Measurements from ENCODE around the gene BTK. TPM values are rescaled to one million over a fixed set of nuclear protein-coding genes. Genes with fewer than 3 reads are reported as not detected.

The BTK gene
- total RNA-seq (under 1 TPM; 0.48 to 0.60 TPM), polyA plus RNA-seq (not detected)

DNA sequence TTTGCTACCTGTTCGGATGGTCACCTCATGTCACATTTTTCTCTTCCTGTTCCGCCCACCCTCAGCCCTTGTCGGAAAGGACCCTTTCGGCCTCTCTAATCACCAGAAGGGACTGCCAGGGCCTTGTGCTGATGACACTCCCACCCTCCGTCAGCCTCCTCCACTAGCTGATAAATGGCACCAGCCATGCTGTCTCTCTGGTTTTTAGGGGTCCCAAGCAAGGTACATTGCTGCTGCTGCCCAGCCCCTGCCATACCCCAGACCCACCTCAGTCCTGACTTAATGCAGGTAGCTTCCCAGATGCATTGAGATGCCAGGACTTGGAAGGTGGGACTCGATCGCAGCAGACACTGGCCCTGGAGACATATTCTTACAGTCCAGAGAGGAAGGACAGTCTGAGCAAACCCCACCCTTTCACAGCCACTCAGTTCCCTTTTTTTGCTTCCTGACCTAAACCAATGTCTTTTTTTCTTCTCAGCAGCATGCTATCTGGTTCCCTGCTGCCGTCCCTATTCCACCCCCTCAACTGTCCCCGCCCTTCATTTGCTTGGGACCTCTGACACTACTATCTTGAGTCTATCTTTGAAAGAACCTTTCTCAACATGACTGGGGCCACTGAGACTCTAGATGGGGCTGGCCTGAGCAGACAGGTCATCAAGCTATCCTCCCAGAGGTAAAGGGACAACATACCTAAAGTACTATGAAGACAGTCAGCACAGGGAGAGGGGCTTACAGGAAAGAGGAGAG, at the start of gene BTK:
BTK (minus strand) TSS at position 397 of the 747 bp plus-strand sequence. CDS start 10,907 bp downstream, outside the sequence.
- ChIA-PET CTCF (no interaction called here), POLR2A (no interaction called here)
- Histone ChIP-seq H3K36me3 (ENCODE audit: insufficient read depth, low read length) (no peaks in the 10 kb centered on the region), H3K27me3 (ENCODE audit: insufficient read depth, low read length, poor library complexity, severe bottlenecking) (no peaks in the 10 kb centered on the region), H3K9me3 (ENCODE audit: low read length) (no peaks in the 10 kb centered on the region), H3K4me1 (ENCODE audit: insufficient read depth, low read length) (no peaks in the 10 kb centered on the region), H3K4me3 (ENCODE audit: low read length) (no peak within 1 kb of the TSS), H3K27ac (ENCODE audit: low read depth, low read length) (peak within 1 kb of the TSS; percentile 61)
- peaks cover under 1 to 5% (median 2%) of the 10 kb centered on the region in 3 donors for H3K4me1 Mint-ChIP-seq
- H3K27ac Mint-ChIP-seq, result peak within 1 kb of the TSS in 2 of 8 donors; percentile 52 to 96
- H3K9me3 Mint-ChIP-seq, result no peaks in the 10 kb centered on the region
- peaks cover 0 to 6% of the 10 kb centered on the region in 2 donors for H3K27me3 Mint-ChIP-seq
- no peak within 1 kb of the TSS for H3K4me3 Mint-ChIP-seq
- DNase-seq, result no peak
- H3K36me3 Mint-ChIP-seq, result peaks cover 0 to 4% (median 0%) of the 10 kb centered on the region in 3 donors

DNA sequence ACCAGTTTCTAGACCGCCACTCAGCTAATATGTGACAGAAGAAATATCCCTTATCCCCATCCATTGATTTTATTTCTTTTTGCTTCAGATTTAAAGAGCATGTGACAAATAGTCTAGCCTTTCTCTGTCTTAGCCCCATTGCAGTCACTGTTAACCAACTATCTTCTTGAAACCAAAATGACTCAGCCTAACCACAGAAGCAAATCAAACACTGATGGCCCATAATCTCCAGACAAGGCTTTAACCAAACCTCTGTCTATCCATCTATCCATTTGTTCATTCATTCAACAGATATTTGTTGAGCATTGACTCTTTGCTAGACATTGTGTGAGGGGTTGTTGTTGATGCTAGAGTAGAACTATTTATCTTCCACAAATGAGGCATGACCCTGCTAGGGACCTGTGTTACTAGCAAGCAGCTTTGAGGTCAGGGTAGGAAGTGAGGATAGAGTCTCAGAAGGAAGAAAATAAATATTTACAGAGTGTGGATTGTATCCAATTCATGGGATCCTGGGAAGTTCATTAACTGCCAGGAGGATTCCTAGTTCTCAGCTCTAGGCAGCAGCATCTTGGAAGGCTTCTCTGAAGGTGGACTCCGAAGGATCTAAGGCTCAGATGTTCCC, 44.6 kb upstream of the BTK start:
- H3K36me3 Mint-ChIP-seq, result peaks cover 2 to 37% (median 18%) of the 10 kb centered on the region in 3 donors
- H3K9me3 Mint-ChIP-seq, result no peaks in the 10 kb centered on the region
- H3K27ac Mint-ChIP-seq, result peak overlapping the region in 1 of 8 donors; percentile 57
- Histone ChIP-seq H3K4me1 (ENCODE audit: insufficient read depth, low read length) (no peaks in the 10 kb centered on the region), H3K27ac (ENCODE audit: low read depth, low read length) (no peak overlapping the region), H3K36me3 (ENCODE audit: insufficient read depth, low read length) (no peaks in the 10 kb centered on the region), H3K27me3 (ENCODE audit: insufficient read depth, low read length, poor library complexity, severe bottlenecking) (no peaks in the 10 kb centered on the region), H3K4me3 (ENCODE audit: low read length) (no peak overlapping the region), H3K9me3 (ENCODE audit: low read length) (no peaks in the 10 kb centered on the region)
- no peak overlapping the region for H3K4me3 Mint-ChIP-seq
- H3K27me3 Mint-ChIP-seq, result peaks cover 0 to 2% of the 10 kb centered on the region in 2 donors
- H3K4me1 Mint-ChIP-seq, result peaks cover 0 to 15% (median 8%) of the 10 kb centered on the region in 3 donors
- POLR2A ChIA-PET, result interaction anchor here (0.8 kb wide), 1 partner anchor 502 kb away, joined by 3 read pairs; the partner anchor contains the start of gene ZMAT1
- CTCF ChIA-PET, result no interaction called here
- no peak for DNase-seq

DNA sequence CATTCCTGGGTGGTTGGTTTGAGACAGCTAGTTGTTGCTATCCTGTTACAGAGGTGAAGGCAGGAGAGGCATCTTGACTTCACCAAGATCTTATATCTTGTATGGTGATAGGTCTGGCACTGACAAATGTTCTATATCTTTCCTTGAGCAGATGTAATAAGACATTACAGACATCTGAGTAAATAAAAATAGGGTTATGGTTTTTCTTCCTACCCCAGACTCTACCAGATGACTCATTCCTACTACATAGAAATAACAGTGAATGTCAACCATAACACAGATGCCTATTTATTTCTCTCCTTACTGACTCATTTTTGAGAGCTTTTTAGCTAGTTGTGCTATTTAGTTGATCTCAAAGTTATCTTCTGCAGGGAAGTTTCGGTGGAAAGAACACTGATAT, 43.9 kb upstream of the BTK start:
- Histone ChIP-seq H3K27ac (ENCODE audit: low read depth, low read length) (no peak overlapping the region), H3K27me3 (ENCODE audit: insufficient read depth, low read length, poor library complexity, severe bottlenecking) (no peaks in the 10 kb centered on the region), H3K4me1 (ENCODE audit: insufficient read depth, low read length) (no peaks in the 10 kb centered on the region), H3K9me3 (ENCODE audit: low read length) (no peaks in the 10 kb centered on the region), H3K4me3 (ENCODE audit: low read length) (no peak overlapping the region), H3K36me3 (ENCODE audit: insufficient read depth, low read length) (no peaks in the 10 kb centered on the region)
- Mint-ChIP-seq H3K9me3 (no peaks in the 10 kb centered on the region), H3K4me1 (peaks cover 0 to 15% (median 8%) of the 10 kb centered on the region in 3 donors), H3K4me3 (no peak overlapping the region), H3K27ac (peak overlapping the region in 2 of 8 donors; percentile 6 to 57), H3K36me3 (peaks cover 2 to 40% (median 18%) of the 10 kb centered on the region in 3 donors), H3K27me3 (peaks cover 0 to 2% of the 10 kb centered on the region in 2 donors)
- ChIA-PET CTCF (no interaction called here), POLR2A (interaction anchor here (0.8 kb wide), 1 partner anchor 502 kb away, joined by 3 read pairs; the partner anchor contains the start of gene ZMAT1)
- DNase-seq, result no peak

DNA sequence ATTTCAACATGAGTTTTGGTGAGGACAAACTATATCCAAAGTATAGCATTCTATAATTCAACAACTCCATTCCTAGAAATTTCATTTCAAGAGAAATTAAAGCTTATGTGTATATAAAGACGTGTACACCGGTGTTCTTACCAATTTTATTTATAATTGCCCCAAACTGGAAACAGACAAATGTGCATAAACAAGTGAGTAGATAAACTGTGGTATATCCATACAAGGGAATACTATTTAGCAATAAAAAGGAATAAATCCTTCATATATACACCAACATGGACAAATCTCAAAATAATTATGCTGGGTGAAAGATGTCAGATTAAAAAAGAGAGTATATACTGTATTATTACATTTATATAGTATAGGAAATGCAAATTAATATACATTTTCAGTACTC, 42.0 kb upstream of the BTK start:
- Mint-ChIP-seq H3K4me3 (no peak overlapping the region), H3K4me1 (peaks cover 0 to 15% (median 8%) of the 10 kb centered on the region in 3 donors), H3K9me3 (no peaks in the 10 kb centered on the region), H3K36me3 (peaks cover 3 to 39% (median 18%) of the 10 kb centered on the region in 3 donors), H3K27ac (no peak overlapping the region), H3K27me3 (peaks cover 0 to 3% of the 10 kb centered on the region in 2 donors)
- Histone ChIP-seq H3K4me3 (ENCODE audit: low read length) (no peak overlapping the region), H3K27ac (ENCODE audit: low read depth, low read length) (no peak overlapping the region), H3K27me3 (ENCODE audit: insufficient read depth, low read length, poor library complexity, severe bottlenecking) (no peaks in the 10 kb centered on the region), H3K4me1 (ENCODE audit: insufficient read depth, low read length) (no peaks in the 10 kb centered on the region), H3K9me3 (ENCODE audit: low read length) (no peaks in the 10 kb centered on the region), H3K36me3 (ENCODE audit: insufficient read depth, low read length) (no peaks in the 10 kb centered on the region)
- POLR2A ChIA-PET, result no interaction called here
- DNase-seq, result no peak
- CTCF ChIA-PET, result no interaction called here

DNA sequence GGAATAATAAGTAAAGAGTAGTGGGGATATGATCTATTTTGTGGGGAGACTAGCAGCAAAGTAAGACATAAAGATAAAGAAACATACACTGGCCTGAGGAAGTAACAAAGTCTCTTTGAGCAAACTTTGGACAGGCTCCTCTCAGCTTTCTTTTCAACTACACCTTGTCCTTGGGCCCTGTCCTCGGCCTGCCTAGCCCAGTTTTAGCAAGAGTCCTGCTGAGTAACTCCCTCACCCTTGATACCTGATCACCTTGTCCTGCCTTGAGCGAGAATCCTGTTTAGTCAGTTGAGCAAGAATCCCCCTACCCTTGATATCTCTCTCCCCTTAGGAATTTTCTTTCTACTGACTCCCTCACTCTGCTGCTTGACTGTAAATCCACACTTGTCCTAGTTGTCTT, 33.5 kb upstream of the BTK start:
- Histone ChIP-seq H3K4me3 (ENCODE audit: low read length) (no peak overlapping the region), H3K27ac (ENCODE audit: low read depth, low read length) (no peak overlapping the region), H3K4me1 (ENCODE audit: insufficient read depth, low read length) (peaks cover 9% of the 10 kb centered on the region), H3K9me3 (ENCODE audit: low read length) (no peaks in the 10 kb centered on the region), H3K36me3 (ENCODE audit: insufficient read depth, low read length) (no peaks in the 10 kb centered on the region), H3K27me3 (ENCODE audit: insufficient read depth, low read length, poor library complexity, severe bottlenecking) (no peaks in the 10 kb centered on the region)
- ChIA-PET CTCF (no interaction called here), POLR2A (interaction anchor here (0.8 to 2.1 kb wide), 2 partner anchors 29 to 205 kb away, joined by 5 to 6 read pairs; partner anchors contain the start of gene RPL36A)
- Mint-ChIP-seq H3K4me1 (peaks cover 22 to 43% (median 28%) of the 10 kb centered on the region in 3 donors), H3K36me3 (peaks cover 0 to 12% (median 0%) of the 10 kb centered on the region in 3 donors), H3K27me3 (peaks cover 0 to 4% of the 10 kb centered on the region in 2 donors), H3K27ac (peak overlapping the region; percentile 24 to 72 (median 56)), H3K4me3 (peak overlapping the region in 6 of 7 donors; percentile 34 to 93 (median 90)), H3K9me3 (peaks cover 0 to 1% (median 0%) of the 10 kb centered on the region in 5 donors)
- no peak for DNase-seq

DNA sequence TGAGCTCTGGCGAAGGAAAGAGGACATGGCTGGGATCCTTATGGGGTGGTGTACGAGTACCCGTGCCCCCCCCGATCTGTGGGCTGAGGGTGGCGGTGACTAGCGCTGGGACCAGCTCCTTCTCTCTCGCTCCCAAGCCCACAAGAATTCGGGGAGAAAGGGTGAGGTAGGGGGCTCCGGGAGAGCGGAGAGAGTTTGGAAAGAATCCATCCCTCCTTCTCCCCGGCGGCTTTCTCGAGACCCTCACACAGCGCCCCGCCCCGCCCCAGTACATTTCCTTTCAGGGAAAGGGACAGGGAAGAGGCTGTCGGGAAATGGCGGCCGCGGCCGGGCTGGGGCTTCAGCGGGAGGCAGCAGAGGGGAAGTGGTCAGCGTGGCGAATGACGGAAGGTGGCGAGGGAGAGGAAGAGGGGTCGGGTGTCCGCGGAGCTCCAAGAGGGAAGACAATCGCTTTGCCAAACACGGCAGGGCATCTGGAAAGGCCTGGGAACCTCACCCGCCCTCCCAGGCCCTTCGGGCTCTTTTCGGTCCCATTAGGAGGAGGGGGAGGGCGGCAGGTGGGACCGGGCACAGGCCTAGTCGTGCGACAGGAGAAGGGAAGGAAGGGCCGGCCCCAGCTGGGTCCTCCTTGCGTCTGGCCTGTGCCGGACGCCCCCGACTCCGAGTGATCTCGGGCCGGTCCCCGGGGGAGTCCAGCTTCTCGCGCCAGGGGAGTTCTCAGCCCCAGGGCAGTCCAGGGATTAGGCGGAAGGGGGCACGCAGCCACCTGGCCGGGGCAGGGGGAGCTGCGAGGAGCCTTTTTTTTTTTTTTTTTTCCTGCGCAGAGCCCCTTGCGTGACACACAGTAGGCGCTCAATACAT, 32.2 kb upstream of the BTK start:
- Histone ChIP-seq H3K4me3 (ENCODE audit: low read length) (peak overlapping the region; percentile 54), H3K4me1 (ENCODE audit: insufficient read depth, low read length) (peaks cover 9% of the 10 kb centered on the region), H3K36me3 (ENCODE audit: insufficient read depth, low read length) (no peaks in the 10 kb centered on the region), H3K27ac (ENCODE audit: low read depth, low read length) (peak overlapping the region; percentile 47), H3K27me3 (ENCODE audit: insufficient read depth, low read length, poor library complexity, severe bottlenecking) (no peaks in the 10 kb centered on the region), H3K9me3 (ENCODE audit: low read length) (no peaks in the 10 kb centered on the region)
- CTCF ChIA-PET, result interaction anchor here (0.7 to 4.6 kb wide), 3 partner anchors 27 to 514 kb away, joined by 3 to 25 read pairs (median 4); partner anchors contain the start of genes RPL36A and ZMAT1
- Mint-ChIP-seq H3K27me3 (peaks cover 0 to 3% of the 10 kb centered on the region in 2 donors), H3K36me3 (peaks cover 0 to 15% (median 0%) of the 10 kb centered on the region in 3 donors), H3K9me3 (peaks cover 0 to 1% (median 0%) of the 10 kb centered on the region in 5 donors), H3K4me3 (peak overlapping the region; percentile 79 to 95 (median 90)), H3K27ac (peak overlapping the region; percentile 87 to 99 (median 92)), H3K4me1 (peaks cover 28 to 51% (median 29%) of the 10 kb centered on the region in 3 donors)
- POLR2A ChIA-PET, result interaction anchor here (0.7 to 2.1 kb wide), 4 partner anchors 27 to 513 kb away, joined by 3 to 6 read pairs (median 5); partner anchors contain the start of genes RPL36A, TIMM8A and ZMAT1
- DNase-seq, result peak; percentile 11 to 61 (median 29)

DNA sequence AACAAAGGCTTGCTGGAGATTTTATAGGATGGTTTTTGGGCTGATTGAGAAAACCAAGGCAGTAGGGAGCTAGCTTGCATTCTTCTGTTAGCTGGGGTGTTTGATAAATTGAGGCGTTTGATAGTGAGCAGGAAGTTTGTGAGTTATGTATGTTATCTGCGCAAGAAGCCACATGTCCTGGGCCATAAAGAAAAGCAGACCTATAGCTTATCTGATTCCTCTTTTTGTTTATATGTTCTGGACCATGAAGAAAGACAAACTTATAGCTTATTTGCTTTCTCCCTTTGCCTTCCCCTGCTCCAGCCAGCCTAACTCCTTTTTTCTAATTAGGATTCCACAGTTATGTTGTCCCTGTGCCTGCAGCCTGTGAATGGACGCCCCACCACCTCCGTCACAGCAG, 31.2 kb upstream of the BTK start:
- Histone ChIP-seq H3K36me3 (ENCODE audit: insufficient read depth, low read length) (peaks cover 3% of the 10 kb centered on the region), H3K4me1 (ENCODE audit: insufficient read depth, low read length) (peaks cover 9% of the 10 kb centered on the region), H3K9me3 (ENCODE audit: low read length) (no peaks in the 10 kb centered on the region), H3K4me3 (ENCODE audit: low read length) (no peak overlapping the region), H3K27ac (ENCODE audit: low read depth, low read length) (no peak overlapping the region), H3K27me3 (ENCODE audit: insufficient read depth, low read length, poor library complexity, severe bottlenecking) (no peaks in the 10 kb centered on the region)
- H3K27me3 Mint-ChIP-seq, result peaks cover 0 to 4% of the 10 kb centered on the region in 2 donors
- POLR2A ChIA-PET, result interaction anchor here (1.1 to 2.1 kb wide), 2 partner anchors 26 to 514 kb away, joined by 6 read pairs; partner anchors contain the start of genes RPL36A and ZMAT1
- peaks cover 0 to 1% (median 0%) of the 10 kb centered on the region in 5 donors for H3K9me3 Mint-ChIP-seq
- peak overlapping the region; percentile 79 to 93 (median 89) for H3K4me3 Mint-ChIP-seq
- H3K36me3 Mint-ChIP-seq, result peaks cover 0 to 22% (median 3%) of the 10 kb centered on the region in 3 donors
- H3K27ac Mint-ChIP-seq, result peak overlapping the region; percentile 37 to 99 (median 92)
- CTCF ChIA-PET, result interaction anchor here (1.8 to 4.6 kb wide), 2 partner anchors 26 to 382 kb away, joined by 4 to 25 read pairs; partner anchors contain the start of gene RPL36A
- no peak for DNase-seq
- peaks cover 35 to 61% (median 39%) of the 10 kb centered on the region in 3 donors for H3K4me1 Mint-ChIP-seq

All from CD8-positive, alpha-beta memory T cell (primary cell).